Endothelial cell of umbilical vein (primary cell): ENCODE data around the gene COPS2. TPM values are rescaled to one million over a fixed set of nuclear protein-coding genes. Genes with fewer than 3 reads are reported as not detected.

Experiments
- microRNA-seq: library from miRNA; unstranded; fragments of <30 nt; microRNA quantifications from one replicate; pipeline ENCODE4 v1.2.0, GENCODE V29; 2021; ENCODE audit warnings: borderline number of aligned reads, borderline replicate concordance
- polyA plus RNA-seq, 4 experiments: library from polyadenylated mRNA; depleted of rRNA in 3 of 4; stranded (reverse) in 3 of 4; unstranded in 1 of 4; fragments of >200 nt; gene quantifications; 2 replicates each; pipeline versions ENCODE4 v1.2.1 to v1.2.3, GENCODE V29; 2011 to 2012; ENCODE audit warnings: missing spikeins in 1 of 4
- small RNA-seq: library from RNA; depleted of rRNA; stranded (forward); fragments of <200 nt; gene quantifications from one replicate; pipeline ENCODE3, GENCODE V24; 2012; ENCODE audit warnings: low replicate concordance, low read depth; ENCODE audit not compliant: insufficient read depth, insufficient read length
- total RNA-seq: library from RNA; stranded (reverse); gene quantifications from 2 replicates; pipeline ENCODE4 v1.2.3, GENCODE V29; 2021

Gene COPS2
- total and polyA plus RNA-seq, 2 donors (not counting 3 experiments of a cell fraction or from before 2014, with no cell fraction given): 20.2 to 79.3 TPM

Small RNAs within 50 kb of the gene (microRNA-seq; reads per million reads assigned to microRNA genes)
- gene MIR4716: not detected

Small RNAs within 50 kb of the gene (small RNA-seq; reads per million reads assigned to genes)
- gene MIR4716: not detected
- not detected for gene RF00019
- gene RN7SL307P: not detected

Other genes with a start within 250 kb of the COPS2 start
- gene SHC4, start 191.7 kb downstream of the COPS2 start, total RNA-seq: 0.20 TPM in 1 of 2 replicates, not detected in the other
- 0.10 TPM in 1 of 2 replicates, not detected in the other for gene SHC4, start 191.7 kb downstream of the COPS2 start, polyA plus RNA-seq
- 44.7 and 52.3 TPM in 2 replicates for gene SECISBP2L, start 109.2 kb downstream of the COPS2 start, total RNA-seq
- 23.1 and 23.2 TPM in 2 replicates for gene SECISBP2L, start 109.2 kb downstream of the COPS2 start, polyA plus RNA-seq
- 31.3 and 34.6 TPM in 2 replicates for gene GALK2, start 14.6 kb upstream of the COPS2 start, total RNA-seq
- gene GALK2, start 14.6 kb upstream of the COPS2 start, polyA plus RNA-seq: 14.2 and 19.9 TPM in 2 replicates